Activated CD4-positive, alpha-beta memory T cell treated with anti-CD3 and anti-CD28 coated beads, Interleukin-2, amount 10 ng/mL, durations not matched to agents 7 days and 5 days (primary cell): ENCODE results near the gene MRPL28. TPM values are rescaled to one million over a fixed set of nuclear protein-coding genes. Genes with fewer than 3 reads are reported as not detected.
A peak's percentile ranks its signal among the peaks of the same experiment; 100 is the strongest.
"Not testable (repeated sequence)": the region's sequence is repeated elsewhere in the genome, so short reads cannot be mapped to it uniquely, and the experiment has no call there.

Source experiments
- CTCF ChIA-PET: fragments of 350-600 bp; sonication (Branson Sonifier 250); formaldehyde crosslinking; loops from one replicate; lab custom pipeline; 2021; ENCODE audit warnings: antibody characterized with exemption, inconsistent platforms; lab: Charles Lee
- POLR2A ChIA-PET: fragments of 350-600 bp; sonication (Branson Sonifier 250); formaldehyde crosslinking; loops from one replicate; lab custom pipeline; 2021; ENCODE audit warnings: antibody characterized with exemption; lab: Charles Lee
- DNase-seq: peaks from one replicate; pipeline ENCODE4 v3.0.0-alpha.2; 2020
- H3K27ac Mint-ChIP-seq: one replicate; pipeline ENCODE4 v1.8.0; 2021; ENCODE audit warnings: mild to moderate bottlenecking, mixed read lengths
- H3K27me3 Mint-ChIP-seq: one replicate; pipeline ENCODE4 v1.8.0; 2021; ENCODE audit warnings: mixed read lengths
- H3K36me3 Mint-ChIP-seq: one replicate; pipeline ENCODE4 v1.8.0; 2021; ENCODE audit warnings: low read depth, mixed read lengths
- H3K4me1 Mint-ChIP-seq: one replicate; pipeline ENCODE4 v1.8.0; 2021; ENCODE audit warnings: mixed read lengths
- H3K4me3 Mint-ChIP-seq: one replicate; pipeline ENCODE4 v1.8.0; 2021; ENCODE audit warnings: mild to moderate bottlenecking, mixed read lengths
- H3K9me3 Mint-ChIP-seq: one replicate; pipeline ENCODE4 v1.8.0; 2021; ENCODE audit warnings: mixed read lengths
- total RNA-seq, 2 experiments: library from RNA; stranded (reverse); gene quantifications; one replicate each; pipeline ENCODE4 v1.2.3, GENCODE V29; 2021

Gene MRPL28
- total RNA-seq, 2 experiments from 2014 or later: 71.4 to 72.6 TPM

GRCh38 chr16:334164-334832 is 36.0 kb downstream of the MRPL28 start:
- H3K9me3 Mint-ChIP-seq, CTCF ChIA-PET, H3K36me3 Mint-ChIP-seq, DNase-seq, H3K27ac Mint-ChIP-seq, POLR2A ChIA-PET, H3K4me3 Mint-ChIP-seq: not testable (repeated sequence)
- Mint-ChIP-seq H3K27me3 (peaks cover 10% of the 10 kb centered on the region), H3K4me1 (peaks cover 26% of the 10 kb centered on the region)

DNA sequence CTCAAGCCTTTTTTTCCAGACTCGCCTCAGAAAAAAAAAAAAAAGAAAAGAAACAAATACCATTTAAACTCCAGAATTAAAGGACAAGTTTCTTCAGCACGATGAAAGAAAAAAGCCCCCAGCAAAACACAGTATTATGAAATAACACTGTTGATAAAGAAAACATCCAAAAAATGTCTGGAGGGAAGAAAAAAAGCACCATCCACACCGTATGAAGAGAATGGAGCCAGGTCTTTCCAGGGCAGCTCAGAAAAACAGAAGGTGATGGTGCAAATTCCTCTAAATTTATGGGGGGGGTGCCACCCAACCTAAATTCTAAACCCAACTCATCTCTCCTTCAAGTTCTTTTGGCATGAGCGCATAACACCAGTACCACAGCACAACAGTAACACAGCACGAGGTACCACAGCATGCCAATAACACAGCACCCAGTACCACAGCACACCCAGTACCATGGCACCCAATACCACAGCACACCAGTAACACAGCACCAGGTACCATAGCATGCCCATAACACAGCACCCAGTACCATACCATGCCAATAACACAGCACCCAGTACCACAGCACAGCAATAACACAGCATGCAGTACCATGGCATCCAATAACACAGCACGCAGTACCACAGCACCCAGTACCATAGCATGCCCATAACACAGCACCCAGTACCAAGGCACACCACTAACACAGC is 36.8 kb downstream of the MRPL28 start:
- H3K27me3 Mint-ChIP-seq: peaks cover 10% of the 10 kb centered on the region
- DNase-seq: no peak
- H3K36me3 Mint-ChIP-seq: peaks cover 9% of the 10 kb centered on the region
- H3K9me3 Mint-ChIP-seq: no peaks in the 10 kb centered on the region
- H3K4me3 Mint-ChIP-seq: no peak overlapping the region
- peaks cover 22% of the 10 kb centered on the region for H3K4me1 Mint-ChIP-seq
- no peak overlapping the region for H3K27ac Mint-ChIP-seq
- ChIA-PET POLR2A (no interaction called here), CTCF (no interaction called here)

- H3K4me1 Mint-ChIP-seq: peaks cover 36% of the 10 kb centered on the region
- H3K36me3 Mint-ChIP-seq, CTCF ChIA-PET, DNase-seq, H3K9me3 Mint-ChIP-seq, H3K27ac Mint-ChIP-seq, H3K4me3 Mint-ChIP-seq: not testable (repeated sequence)
- POLR2A ChIA-PET: interaction anchor here (1.7 kb wide), 1 partner anchor 9 kb away, joined by 4 read pairs; no protein-coding TSS in a partner anchor
- peaks cover 14% of the 10 kb centered on the region for H3K27me3 Mint-ChIP-seq
Observed at GRCh38 chr16:331181-331814, 39.0 kb downstream of the MRPL28 start.

GRCh38 chr16:330741-331140 is 39.6 kb downstream of the MRPL28 start:
- POLR2A ChIA-PET: interaction anchor here (1.7 kb wide), 1 partner anchor 10 kb away, joined by 4 read pairs; no protein-coding TSS in a partner anchor
- Mint-ChIP-seq H3K27ac (no peak overlapping the region), H3K4me3 (no peak overlapping the region), H3K4me1 (peaks cover 36% of the 10 kb centered on the region), H3K36me3 (peaks cover 10% of the 10 kb centered on the region), H3K27me3 (peaks cover 14% of the 10 kb centered on the region), H3K9me3 (no peaks in the 10 kb centered on the region)
- DNase-seq: no peak
- CTCF ChIA-PET: no interaction called here

GRCh38 chr16:325375-326145 is 44.8 kb downstream of the MRPL28 start:
- H3K36me3 Mint-ChIP-seq: peaks cover 10% of the 10 kb centered on the region
- H3K4me1 Mint-ChIP-seq: peaks cover 47% of the 10 kb centered on the region
- peak overlapping the region; percentile 47 for H3K4me3 Mint-ChIP-seq
- no peaks in the 10 kb centered on the region for H3K9me3 Mint-ChIP-seq
- peak overlapping the region; percentile 31 for H3K27ac Mint-ChIP-seq
- no peak for DNase-seq
- ChIA-PET POLR2A (interaction anchor here (0.6 to 1.5 kb wide), 5 partner anchors 10 to 90 kb away, joined by 3 to 7 read pairs (median 4); no protein-coding TSS in a partner anchor), CTCF (interaction anchor here (0.6 to 1.8 kb wide), 4 partner anchors 20 to 229 kb away, joined by 3 read pairs; partner anchors contain the start of gene FAM234A)
- H3K27me3 Mint-ChIP-seq: peaks cover 11% of the 10 kb centered on the region

DNA sequence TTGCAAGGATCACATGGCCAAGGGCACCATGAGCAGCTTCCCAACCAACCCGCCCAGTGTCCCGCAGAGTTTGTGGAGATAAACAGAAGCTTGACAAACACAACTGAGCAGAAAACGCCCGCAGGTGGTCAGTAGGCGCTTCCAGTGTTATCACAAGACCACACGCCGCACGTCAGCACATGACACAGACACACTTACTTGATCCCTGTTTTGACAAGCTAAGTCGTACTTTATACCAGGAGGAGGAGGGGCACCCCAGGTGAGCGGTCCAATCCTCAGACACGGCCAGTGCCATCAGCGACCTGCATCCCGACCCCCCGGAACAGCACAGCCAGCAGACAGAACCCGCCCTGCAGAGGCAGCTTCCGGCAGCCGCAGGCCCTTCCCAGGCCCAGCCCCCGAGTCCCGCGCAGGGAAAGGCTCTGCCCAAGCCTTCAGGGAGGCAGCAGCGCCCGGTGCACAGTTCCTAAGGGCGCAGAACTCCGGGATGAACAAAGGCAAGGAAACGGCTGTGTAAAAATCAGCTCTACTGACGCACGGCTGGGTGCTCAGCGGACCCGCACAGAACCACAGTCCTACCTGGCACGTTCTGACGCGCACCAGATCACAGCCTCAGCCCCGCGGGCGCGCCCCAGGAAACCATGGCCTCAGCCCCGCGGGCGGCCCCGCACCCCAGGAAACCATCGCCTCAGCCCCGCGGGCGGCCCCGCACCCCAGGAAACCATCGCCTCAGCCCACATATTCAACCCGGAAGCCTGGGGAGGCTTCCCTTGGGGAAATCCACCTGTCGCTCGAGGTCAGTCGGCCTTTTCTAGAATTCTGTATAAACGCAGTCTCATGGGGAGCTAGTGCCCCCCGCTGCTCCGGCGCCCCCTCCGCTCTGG is 45.6 kb downstream of the MRPL28 start:
- Mint-ChIP-seq H3K27ac (peak overlapping the region; percentile 31), H3K9me3 (no peaks in the 10 kb centered on the region), H3K27me3 (peaks cover 9% of the 10 kb centered on the region), H3K36me3 (peaks cover 4% of the 10 kb centered on the region), H3K4me3 (peak overlapping the region; percentile 47), H3K4me1 (peaks cover 45% of the 10 kb centered on the region)
- CTCF ChIA-PET: interaction anchor here (0.6 to 1.8 kb wide), 4 partner anchors 21 to 228 kb away, joined by 3 read pairs; partner anchors contain the start of gene FAM234A
- POLR2A ChIA-PET: interaction anchor here (0.6 to 1.5 kb wide), 5 partner anchors 11 to 89 kb away, joined by 3 to 7 read pairs (median 4); no protein-coding TSS in a partner anchor
- DNase-seq: peak; percentile 74

- H3K4me3 Mint-ChIP-seq: no peak overlapping the region
- POLR2A ChIA-PET: interaction anchor here (1.3 to 1.5 kb wide), 2 partner anchors 71 to 89 kb away, joined by 5 to 7 read pairs; no protein-coding TSS in a partner anchor
- peaks cover 46% of the 10 kb centered on the region for H3K4me1 Mint-ChIP-seq
- CTCF ChIA-PET: interaction anchor here (1.3 to 1.8 kb wide), 2 partner anchors 89 to 227 kb away, joined by 3 read pairs; partner anchors contain the start of gene FAM234A
- no peak overlapping the region for H3K27ac Mint-ChIP-seq
- peaks cover 9% of the 10 kb centered on the region for H3K27me3 Mint-ChIP-seq
- no peaks in the 10 kb centered on the region for H3K9me3 Mint-ChIP-seq
- no peak for DNase-seq
- peaks cover 5% of the 10 kb centered on the region for H3K36me3 Mint-ChIP-seq
Observed at GRCh38 chr16:324201-324450, 46.2 kb downstream of the MRPL28 start.

GRCh38 chr16:322476-323143 is 47.7 kb downstream of the MRPL28 start:
- ChIA-PET CTCF (interaction anchor here (0.9 to 1.3 kb wide), 2 partner anchors 25 to 95 kb away, joined by 3 read pairs; no protein-coding TSS in a partner anchor), POLR2A (interaction anchor here (1.3 to 1.5 kb wide), 2 partner anchors 15 to 88 kb away, joined by 3 read pairs; partner anchors contain the start of gene FAM234A)
- no peaks in the 10 kb centered on the region for H3K9me3 Mint-ChIP-seq
- no peak overlapping the region for H3K27ac Mint-ChIP-seq
- no peak for DNase-seq
- H3K36me3 Mint-ChIP-seq: peaks cover 11% of the 10 kb centered on the region
- no peak overlapping the region for H3K4me3 Mint-ChIP-seq
- peaks cover 51% of the 10 kb centered on the region for H3K4me1 Mint-ChIP-seq
- H3K27me3 Mint-ChIP-seq: peaks cover 9% of the 10 kb centered on the region

GRCh38 chr16:321532-321931 is 48.8 kb downstream of the MRPL28 start:
- peaks cover 43% of the 10 kb centered on the region for H3K4me1 Mint-ChIP-seq
- H3K4me3 Mint-ChIP-seq: no peak overlapping the region
- ChIA-PET CTCF (interaction anchor here (0.6 to 1.3 kb wide), 3 partner anchors 26 to 174 kb away, joined by 3 to 4 read pairs (median 3); no protein-coding TSS in a partner anchor), POLR2A (interaction anchor here (0.9 to 1.3 kb wide), 2 partner anchors 16 to 92 kb away, joined by 3 read pairs; no protein-coding TSS in a partner anchor)
- no peaks in the 10 kb centered on the region for H3K9me3 Mint-ChIP-seq
- peaks cover 4% of the 10 kb centered on the region for H3K27me3 Mint-ChIP-seq
- H3K27ac Mint-ChIP-seq: no peak overlapping the region
- H3K36me3 Mint-ChIP-seq: peaks cover 13% of the 10 kb centered on the region
- DNase-seq: no peak

GRCh38 chr16:320206-320605 is 50.1 kb downstream of the MRPL28 start:
- H3K9me3 Mint-ChIP-seq: no peaks in the 10 kb centered on the region
- CTCF ChIA-PET: no interaction called here
- peaks cover 35% of the 10 kb centered on the region for H3K4me1 Mint-ChIP-seq

GRCh38 chr16:318628-319027 is 51.7 kb downstream of the MRPL28 start:
- Mint-ChIP-seq H3K27me3 (peaks cover 3% of the 10 kb centered on the region), H3K9me3 (no peaks in the 10 kb centered on the region), H3K4me3 (no peak overlapping the region), H3K27ac (no peak overlapping the region), H3K36me3 (peaks cover 19% of the 10 kb centered on the region), H3K4me1 (peaks cover 21% of the 10 kb centered on the region)
- ChIA-PET CTCF (no interaction called here), POLR2A (no interaction called here)
- DNase-seq: no peak

More at GRCh38 chr16:320206-320605, 50.1 kb downstream of the MRPL28 start:
- no peak overlapping the region for H3K4me3 Mint-ChIP-seq
- H3K27me3 Mint-ChIP-seq: peaks cover 4% of the 10 kb centered on the region
- no peak for DNase-seq
- POLR2A ChIA-PET: no interaction called here
- H3K27ac Mint-ChIP-seq: no peak overlapping the region
- peaks cover 13% of the 10 kb centered on the region for H3K36me3 Mint-ChIP-seq
